Loucy (cell line): ENCODE measurements around the gene CNKSR3.

Experiments used
- EZH2phosphoT487 ChIP-seq: fragments of 200-600 bp; IDR thresholded peaks from 2 replicates; pipeline ENCODE4 v1.6.1; 2018; ENCODE audit warnings: antibody characterized with exemption, mild to moderate bottlenecking, moderate library complexity, borderline replicate concordance
- TF ChIP-seq, protein P1 (sequence below): fragments of 200-600 bp; sonication (generic); conservative IDR thresholded peaks from 2 replicates; pipeline ENCODE4 v1.5.1; 2014; ENCODE audit warnings: mild to moderate bottlenecking, antibody characterized with exemption, low read length

DNA sequence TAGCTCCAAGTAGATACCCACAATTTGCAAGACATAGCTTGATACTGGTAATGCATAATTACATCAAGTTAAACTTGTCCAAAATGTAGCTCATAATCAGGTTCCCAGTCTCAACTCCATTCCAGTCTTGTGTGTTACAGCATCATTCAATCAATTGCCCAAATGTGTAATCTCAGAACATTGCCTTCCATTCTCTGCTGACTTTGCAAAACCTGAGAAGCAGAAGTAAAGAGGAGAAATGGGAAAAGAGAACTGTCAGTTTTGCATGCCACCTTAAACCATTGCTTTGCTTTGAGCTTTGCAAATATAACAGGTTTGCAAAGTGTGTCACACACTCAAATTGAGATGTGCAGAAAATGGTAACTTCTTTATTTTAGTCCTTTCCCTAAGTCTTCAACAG lies 40.3 kb upstream of the CNKSR3 start:
- TF ChIP-seq, protein P1, sequence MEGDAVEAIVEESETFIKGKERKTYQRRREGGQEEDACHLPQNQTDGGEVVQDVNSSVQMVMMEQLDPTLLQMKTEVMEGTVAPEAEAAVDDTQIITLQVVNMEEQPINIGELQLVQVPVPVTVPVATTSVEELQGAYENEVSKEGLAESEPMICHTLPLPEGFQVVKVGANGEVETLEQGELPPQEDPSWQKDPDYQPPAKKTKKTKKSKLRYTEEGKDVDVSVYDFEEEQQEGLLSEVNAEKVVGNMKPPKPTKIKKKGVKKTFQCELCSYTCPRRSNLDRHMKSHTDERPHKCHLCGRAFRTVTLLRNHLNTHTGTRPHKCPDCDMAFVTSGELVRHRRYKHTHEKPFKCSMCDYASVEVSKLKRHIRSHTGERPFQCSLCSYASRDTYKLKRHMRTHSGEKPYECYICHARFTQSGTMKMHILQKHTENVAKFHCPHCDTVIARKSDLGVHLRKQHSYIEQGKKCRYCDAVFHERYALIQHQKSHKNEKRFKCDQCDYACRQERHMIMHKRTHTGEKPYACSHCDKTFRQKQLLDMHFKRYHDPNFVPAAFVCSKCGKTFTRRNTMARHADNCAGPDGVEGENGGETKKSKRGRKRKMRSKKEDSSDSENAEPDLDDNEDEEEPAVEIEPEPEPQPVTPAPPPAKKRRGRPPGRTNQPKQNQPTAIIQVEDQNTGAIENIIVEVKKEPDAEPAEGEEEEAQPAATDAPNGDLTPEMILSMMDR, result no peak
- TF ChIP-seq EZH2phosphoT487, result no peak
